HEK293 (cell line): ENCODE measurements around the gene HEBP1.

Experiments used
- CTCF ChIA-PET: fragments of 350-600 bp; formaldehyde crosslinking; extraction: SDS; loops from one replicate; lab custom pipeline; 2021; ENCODE audit warnings: antibody characterized with exemption; lab: Yijun Ruan, JAX
- POLR2A ChIA-PET: fragments of 300-600 bp; formaldehyde crosslinking; extraction: SDS; loops from one replicate; lab custom pipeline; 2020; ENCODE audit warnings: antibody characterized with exemption, inconsistent platforms; lab: Yijun Ruan, JAX
- H3K27ac ChIP-seq: fragments of 200-500 bp; sonication (Bioruptor generic); 2 replicates; pipeline ENCODE4 v1.5.1; 2014; ENCODE audit warnings: low read depth, low read length, control low read depth, inconsistent platforms; ENCODE audit errors: extremely low read depth
- H3K36me3 ChIP-seq, 2 experiments: fragments of 200-500 bp in 1 of 2; sonication (Bioruptor generic) in 1 of 2; 1 replicate in 1 of 2; 2 replicates in 1 of 2; pipeline ENCODE4 v1.5.1; 2014 to 2017; ENCODE audit warnings: inconsistent platforms in 2 of 2, low read length in 2 of 2; ENCODE audit not compliant: control insufficient read depth in 2 of 2, insufficient read depth in 1 of 2
- H3K4me1 ChIP-seq: fragments of 200-500 bp; sonication (Bioruptor generic); 2 replicates; pipeline ENCODE4 v1.5.1; 2014; ENCODE audit warnings: mild to moderate bottlenecking, low read length, inconsistent platforms; ENCODE audit not compliant: control insufficient read depth, insufficient read depth
- H3K4me3 ChIP-seq: 2 replicates; pipeline ENCODE4 v1.5.1; 2011; ENCODE audit warnings: low read depth, mild to moderate bottlenecking, control low read depth, low read length, moderate library complexity
- H3K9me3 ChIP-seq: fragments of 200-500 bp; sonication (Bioruptor generic); 2 replicates; pipeline ENCODE4 v1.5.1; 2014; ENCODE audit warnings: low read depth, low read length, inconsistent platforms; ENCODE audit not compliant: control insufficient read depth, insufficient read depth
- EGR2 ChIP-seq: fragments of 450-650 bp; formaldehyde crosslinking; IDR thresholded peaks from 2 replicates; pipeline ENCODE4 v1.5.1; 2016; ENCODE audit warnings: low read depth, missing biosample characterization, missing genetic modification characterization
- PRDM1 ChIP-seq: fragments of 450-650 bp; formaldehyde crosslinking; IDR thresholded peaks from 2 replicates; pipeline ENCODE4; 2016; ENCODE audit warnings: missing biosample characterization, missing genetic modification characterization
- REPIN1 ChIP-seq: fragments of 450-650 bp; formaldehyde crosslinking; IDR thresholded peaks from 2 replicates; pipeline ENCODE4 v1.5.1; 2017; ENCODE audit warnings: missing biosample characterization, missing genetic modification characterization, low read depth
- ZBTB11 ChIP-seq: fragments of 450-650 bp; formaldehyde crosslinking; conservative IDR thresholded peaks from 2 replicates; pipeline ENCODE4 v1.5.1; 2016; ENCODE audit warnings: low read depth, missing biosample characterization, missing genetic modification characterization
- ZFHX2 ChIP-seq: fragments of 450-650 bp; formaldehyde crosslinking; conservative IDR thresholded peaks from 2 replicates; pipeline ENCODE4 v1.5.1; 2016; ENCODE audit warnings: missing biosample characterization, missing genetic modification characterization
- ZIC2 ChIP-seq: fragments of 450-650 bp; formaldehyde crosslinking; IDR thresholded peaks from 2 replicates; pipeline ENCODE4 v1.5.1; 2016; ENCODE audit warnings: missing biosample characterization, missing genetic modification characterization
- ZNF121 ChIP-seq: fragments of 450-650 bp; formaldehyde crosslinking; IDR thresholded peaks from 2 replicates; pipeline ENCODE4 v1.5.1; 2016; ENCODE audit warnings: missing biosample characterization, missing genetic modification characterization
- ZNF175 ChIP-seq: fragments of 450-650 bp; formaldehyde crosslinking; IDR thresholded peaks from 2 replicates; pipeline ENCODE4 v1.5.1; 2016; ENCODE audit warnings: missing biosample characterization, missing genetic modification characterization
- ZNF239 ChIP-seq: fragments of 450-650 bp; formaldehyde crosslinking; IDR thresholded peaks from 2 replicates; pipeline ENCODE4 v1.5.1; 2016; ENCODE audit warnings: missing biosample characterization, missing genetic modification characterization
- ZNF302 ChIP-seq: fragments of 450-650 bp; formaldehyde crosslinking; IDR thresholded peaks from 2 replicates; pipeline ENCODE4 v1.5.1; 2016; ENCODE audit warnings: missing biosample characterization, missing genetic modification characterization, low read depth
- ZNF354C ChIP-seq: fragments of 450-650 bp; formaldehyde crosslinking; IDR thresholded peaks from 2 replicates; pipeline ENCODE4 v1.5.1; 2016; ENCODE audit warnings: missing biosample characterization, missing genetic modification characterization, low read depth, borderline replicate concordance
- ZNF391 ChIP-seq: fragments of 450-650 bp; formaldehyde crosslinking; IDR thresholded peaks from 2 replicates; pipeline ENCODE4 v1.5.1; 2016; ENCODE audit warnings: low read depth, missing biosample characterization, missing genetic modification characterization, borderline replicate concordance
- ZNF596 ChIP-seq: fragments of 450-650 bp; IDR thresholded peaks from 2 replicates; pipeline ENCODE4 v1.5.0; 2018; ENCODE audit warnings: missing biosample characterization, mild to moderate bottlenecking, missing genetic modification characterization, moderate library complexity
- ZNF610 ChIP-seq: fragments of 450-650 bp; formaldehyde crosslinking; IDR thresholded peaks from 2 replicates; pipeline ENCODE4 v1.5.1; 2016; ENCODE audit warnings: missing biosample characterization, missing genetic modification characterization, borderline replicate concordance

Gene HEBP1

GRCh38 chr12:12997734-12998133 is 2.3 kb downstream of the HEBP1 start:
- no peaks in the 10 kb centered on the region for H3K36me3 ChIP-seq
- no peak overlapping the region for H3K4me3 ChIP-seq
- no peaks in the 10 kb centered on the region for H3K9me3 ChIP-seq
- H3K4me1 ChIP-seq, result peaks cover 6% of the 10 kb centered on the region
- no peak overlapping the region for H3K27ac ChIP-seq
- POLR2A ChIA-PET, result no interaction called here
- TF ChIP-seq ZNF239 (tag by site-specific recombination) (peak; percentile 95), ZNF354C (tag by site-specific recombination) (no peak)
- TF ChIP-seq, all 188 proteins: peak for 1
- CTCF ChIA-PET, result interaction anchor here (1.0 to 1.3 kb wide), 2 partner anchors 12 to 213 kb away, joined by 6 to 7 read pairs; no protein-coding TSS in a partner anchor

GRCh38 chr12:12997156-12997555 is 2.9 kb downstream of the HEBP1 start:
- ChIA-PET CTCF (interaction anchor here (0.6 to 1.3 kb wide), 5 partner anchors 11 to 214 kb away, joined by 3 to 7 read pairs (median 4); partner anchors contain the start of gene EMP1), POLR2A (no interaction called here)

DNA sequence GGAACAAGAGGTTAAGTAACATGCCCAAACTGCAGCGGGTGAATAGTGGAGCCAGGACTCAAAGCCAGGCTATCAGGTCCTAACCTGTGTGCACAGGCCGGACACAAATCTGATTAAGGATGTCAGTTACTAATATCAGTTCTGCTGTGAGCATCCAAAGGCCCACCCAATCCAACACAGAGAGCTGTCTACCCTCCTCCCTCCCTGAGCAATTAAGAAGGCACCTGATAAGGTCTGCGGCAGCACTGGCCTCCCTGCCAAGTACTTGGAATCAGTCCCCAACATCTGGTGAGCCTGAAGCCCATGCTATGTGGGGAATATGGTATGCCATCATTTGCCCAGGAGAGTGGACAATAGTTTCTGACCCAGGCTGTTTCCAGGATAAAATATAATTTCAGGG is 3.9 kb downstream of the HEBP1 start:
- Histone ChIP-seq H3K36me3 (no peaks in the 10 kb centered on the region), H3K9me3 (no peaks in the 10 kb centered on the region), H3K27ac (no peak overlapping the region), H3K4me3 (no peak overlapping the region), H3K4me1 (peaks cover 9% of the 10 kb centered on the region)
- ChIA-PET CTCF (interaction anchor here (0.6 to 1.2 kb wide), 3 partner anchors 13 to 259 kb away, joined by 3 read pairs; no protein-coding TSS in a partner anchor), POLR2A (no interaction called here)
- no peak for TF ChIP-seq ZNF175 (tag by site-specific recombination)
- peak; percentile 95 for TF ChIP-seq ZNF239 (tag by site-specific recombination)

More at GRCh38 chr12:12997156-12997555, 2.9 kb downstream of the HEBP1 start:
- no peaks in the 10 kb centered on the region for H3K36me3 ChIP-seq
- no peaks in the 10 kb centered on the region for H3K9me3 ChIP-seq
- TF ChIP-seq ZIC2 (peak; percentile 33), PRDM1 (tag by site-specific recombination) (no peak), ZBTB11 (no peak)
- TF ChIP-seq, all 188 proteins: peak for 1
- H3K4me1 ChIP-seq, result peaks cover 9% of the 10 kb centered on the region
- no peak overlapping the region for H3K27ac ChIP-seq
- no peak overlapping the region for H3K4me3 ChIP-seq

GRCh38 chr12:12995088-12995487 is 5.0 kb downstream of the HEBP1 start:
- H3K36me3 ChIP-seq, result no peaks in the 10 kb centered on the region
- peak; percentile 28; the same call in 1 of the 2 replicates for TF ChIP-seq ZFHX2
- TF ChIP-seq ZNF610 (tag by site-specific recombination), result no peak
- TF ChIP-seq ZNF391 (tag by site-specific recombination), result no peak
- peak; percentile 31; the same call in 1 of the 2 replicates for TF ChIP-seq EGR2
- no peak for TF ChIP-seq ZNF302 (tag by site-specific recombination)
- ChIA-PET CTCF (interaction anchor here (0.6 kb wide), 1 partner anchor 164 kb away, joined by 3 read pairs; no protein-coding TSS in a partner anchor), POLR2A (no interaction called here)
- no peak overlapping the region for H3K4me3 ChIP-seq
- no peaks in the 10 kb centered on the region for H3K9me3 ChIP-seq
- H3K27ac ChIP-seq, result no peak overlapping the region
- H3K4me1 ChIP-seq, result peaks cover 9% of the 10 kb centered on the region

DNA sequence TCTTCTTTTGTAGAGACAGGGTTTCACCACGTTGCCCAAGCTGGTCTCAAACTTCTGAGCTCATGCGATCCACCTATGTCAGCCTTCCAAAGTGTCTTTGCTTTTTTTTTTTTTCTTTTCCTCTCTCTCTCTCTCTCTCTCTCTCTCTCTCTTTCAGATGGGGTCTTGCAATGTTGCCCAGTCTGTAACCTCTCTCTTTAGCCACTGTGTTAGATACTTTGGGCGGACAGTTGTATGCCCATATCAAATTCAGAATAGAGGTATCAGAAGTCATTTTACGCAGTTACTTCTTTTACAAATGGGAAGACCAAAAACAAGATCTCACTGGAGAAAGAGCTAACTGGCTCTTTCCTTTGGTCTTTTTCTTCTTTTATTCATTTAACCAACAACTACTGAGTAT is 6.7 kb downstream of the HEBP1 start:
- Histone ChIP-seq H3K9me3 (no peaks in the 10 kb centered on the region), H3K4me1 (peaks cover 2% of the 10 kb centered on the region; the same call in 1 of the 2 replicates), H3K36me3 (peaks cover 2 to 10% of the 10 kb centered on the region in 2 experiments; a peak in 1 of 3 replicates)
- peak; percentile 57; the same call in 1 of the 2 replicates for TF ChIP-seq ZNF596 (tag by site-specific recombination)
- no peak for TF ChIP-seq REPIN1 (tag by site-specific recombination)
- peak; percentile 85 for TF ChIP-seq ZNF121 (tag by site-specific recombination)
- TF ChIP-seq, all 188 proteins: peak for 2
- ChIA-PET POLR2A (no interaction called here), CTCF (interaction anchor here (0.7 to 1.3 kb wide), 2 partner anchors 10 to 225 kb away, joined by 3 to 5 read pairs; no protein-coding TSS in a partner anchor)
- H3K27ac ChIP-seq, result no peak overlapping the region
- no peak overlapping the region for H3K4me3 ChIP-seq
